ENCODE measurements around the gene NFE2L1.
"Not testable (repeated sequence)": the region's sequence is repeated elsewhere in the genome, so short reads cannot be mapped to it uniquely, and the experiment has no call there.

NFE2L1 gene

GRCh38 chr17:48074322-48075081, 26.3 kb downstream of the NFE2L1 start:
- peak; percentile 86 for TF ChIP-seq CTCF (IDR thresholded peaks at IDR 0.05)
- Histone ChIP-seq H3K27ac (no peak overlapping the region), H3K36me3 (ENCODE audit: control insufficient read depth, insufficient read depth, low read length) (no peaks in the 10 kb centered on the region), H3K4me1 (peaks cover 9% of the 10 kb centered on the region), H3K4me2 (ENCODE audit: low read length) (no peak overlapping the region), H3K79me2 (no peaks in the 10 kb centered on the region), H2AFZ (no peak overlapping the region), H3K27me3 (ENCODE audit: control insufficient read depth, insufficient read depth, low read length) (no peaks in the 10 kb centered on the region), H3K4me3 (ENCODE audit: low read depth, low read length) (peak overlapping the region; percentile 6), H3K9ac (no peak overlapping the region), H3K9me3 (ENCODE audit: control insufficient read depth, low read length) (no peaks in the 10 kb centered on the region)

- not testable (repeated sequence) for H3K4me3 ChIP-seq (ENCODE audit: low read depth, low read length); H3K36me3 ChIP-seq (ENCODE audit: control insufficient read depth, insufficient read depth, low read length); H2AFZ ChIP-seq; H3K9ac ChIP-seq; H3K27ac ChIP-seq; H3K4me2 ChIP-seq (ENCODE audit: low read length); H3K4me1 ChIP-seq; H3K9me3 ChIP-seq (ENCODE audit: control insufficient read depth, low read length); H3K79me2 ChIP-seq; H3K27me3 ChIP-seq (ENCODE audit: control insufficient read depth, insufficient read depth, low read length)
Observed at GRCh38 chr17:48077152-48077551, 29.0 kb downstream of the NFE2L1 start.

- Histone ChIP-seq H3K9me3 (ENCODE audit: control insufficient read depth, low read length) (no peaks in the 10 kb centered on the region), H3K4me1 (peaks cover 12% of the 10 kb centered on the region), H3K79me2 (peaks cover 12% of the 10 kb centered on the region), H3K4me3 (ENCODE audit: low read depth, low read length) (no peak overlapping the region), H3K27me3 (ENCODE audit: control insufficient read depth, insufficient read depth, low read length) (no peaks in the 10 kb centered on the region), H3K4me2 (ENCODE audit: low read length) (no peak overlapping the region), H3K9ac (no peak overlapping the region), H3K36me3 (ENCODE audit: control insufficient read depth, insufficient read depth, low read length) (no peaks in the 10 kb centered on the region), H2AFZ (no peak overlapping the region), H3K27ac (no peak overlapping the region)
- no peak for TF ChIP-seq CTCF (IDR thresholded peaks at IDR 0.05)
Observed at GRCh38 chr17:48081858-48082257, 33.7 kb downstream of the NFE2L1 start.

GRCh38 chr17:48084932-48085331, 36.8 kb downstream of the NFE2L1 start:
- Histone ChIP-seq H3K36me3 (ENCODE audit: control insufficient read depth, insufficient read depth, low read length) (no peaks in the 10 kb centered on the region), H3K4me1 (peaks cover 12% of the 10 kb centered on the region), H3K4me3 (ENCODE audit: low read depth, low read length) (no peak overlapping the region), H3K27ac (no peak overlapping the region), H3K4me2 (ENCODE audit: low read length) (peak overlapping the region; percentile 59), H3K79me2 (peaks cover 17% of the 10 kb centered on the region), H3K9ac (no peak overlapping the region), H2AFZ (no peak overlapping the region), H3K27me3 (ENCODE audit: control insufficient read depth, insufficient read depth, low read length) (no peaks in the 10 kb centered on the region), H3K9me3 (ENCODE audit: control insufficient read depth, low read length) (no peaks in the 10 kb centered on the region)
- TF ChIP-seq CTCF (IDR thresholded peaks at IDR 0.05) = no peak

- TF ChIP-seq CTCF (IDR thresholded peaks at IDR 0.05) = no peak
- Histone ChIP-seq H3K27me3 (ENCODE audit: control insufficient read depth, insufficient read depth, low read length) (no peaks in the 10 kb centered on the region), H3K9me3 (ENCODE audit: control insufficient read depth, low read length) (no peaks in the 10 kb centered on the region), H3K36me3 (ENCODE audit: control insufficient read depth, insufficient read depth, low read length) (no peaks in the 10 kb centered on the region), H2AFZ (no peak overlapping the region), H3K4me2 (ENCODE audit: low read length) (no peak overlapping the region), H3K9ac (no peak overlapping the region), H3K4me3 (ENCODE audit: low read depth, low read length) (no peak overlapping the region), H3K79me2 (peaks cover 40% of the 10 kb centered on the region), H3K4me1 (no peaks in the 10 kb centered on the region), H3K27ac (no peak overlapping the region)
Observed at GRCh38 chr17:48093341-48094045, 45.3 kb downstream of the NFE2L1 start.
